ENCODE data around the gene CYFIP1.

DNA sequence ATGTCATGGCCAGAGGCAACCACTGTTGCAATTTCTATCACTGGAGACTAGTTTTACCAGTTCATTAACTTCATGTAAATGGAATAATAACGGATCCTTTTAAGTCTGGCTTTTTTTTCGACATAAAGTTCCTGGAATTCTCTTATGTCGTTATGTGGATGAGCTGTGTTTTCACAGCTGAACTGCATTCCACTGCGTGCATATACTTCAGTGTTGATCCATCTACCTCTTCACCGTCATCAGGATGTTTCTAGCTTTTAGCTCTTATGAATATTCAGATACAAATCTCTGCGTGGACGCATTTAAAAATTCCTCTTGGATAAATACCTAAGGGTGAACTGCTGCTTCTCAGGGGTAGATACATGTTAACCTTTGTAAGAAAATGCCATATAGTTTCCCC is 15.6 kb upstream of the CYFIP1 start:
- TF ChIP-seq POLR2A (IDR thresholded peaks at IDR 0.05; ENCODE audit: low read depth, low read length) (no peak), TAF1 (IDR thresholded peaks at IDR 0.05; ENCODE audit: borderline replicate concordance, low read depth, low read length) (no peak)
